Left forelimb (tissue), 1 donor: Measurements from ENCODE around the gene ZBTB21.
A peak's percentile ranks its signal among the peaks of the same experiment; 100 is the strongest.

Experiments used
- DNase-seq: peaks from one replicate; pipeline ENCODE4 v3.0.0-alpha.2; 2018; ENCODE audit warnings: low spot score

Gene ZBTB21

GRCh38 chr21:41967708-41968107, 42.5 kb downstream of the ZBTB21 start:
- peak; percentile 37 for DNase-seq

- DNase-seq = peak; percentile 44
Measured at GRCh38 chr21:41966872-41967621, 43.1 kb downstream of the ZBTB21 start.

GRCh38 chr21:41966041-41966833, 43.9 kb downstream of the ZBTB21 start:
- DNase-seq = peak; percentile 61

- DNase-seq = peak; percentile 51
Measured at GRCh38 chr21:41965461-41966013, 44.6 kb downstream of the ZBTB21 start.

- DNase-seq = peak; percentile 44
Measured at GRCh38 chr21:41965045-41965444, 45.1 kb downstream of the ZBTB21 start.

DNA sequence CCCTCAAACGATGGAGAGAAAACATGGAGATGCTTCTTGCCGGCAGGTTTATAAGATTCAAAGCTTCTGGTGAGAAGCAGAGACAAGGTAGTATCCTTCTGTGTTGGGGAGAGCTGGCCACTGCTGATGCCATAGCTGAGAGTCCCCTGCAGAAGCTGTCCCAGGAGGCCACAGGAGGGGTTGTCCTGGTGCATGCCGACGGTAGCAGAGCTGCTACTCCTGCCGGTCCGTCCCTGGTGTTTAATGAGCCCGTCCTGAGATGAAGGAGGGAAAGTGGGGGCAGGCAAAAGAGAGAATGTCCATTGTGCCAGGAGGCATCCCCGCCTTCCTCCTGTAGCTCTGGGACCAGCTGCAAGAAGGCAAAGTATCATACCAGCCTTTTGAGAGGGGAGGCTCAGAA, 46.0 kb downstream of the ZBTB21 start:
- peak; percentile 33 for DNase-seq

DNA sequence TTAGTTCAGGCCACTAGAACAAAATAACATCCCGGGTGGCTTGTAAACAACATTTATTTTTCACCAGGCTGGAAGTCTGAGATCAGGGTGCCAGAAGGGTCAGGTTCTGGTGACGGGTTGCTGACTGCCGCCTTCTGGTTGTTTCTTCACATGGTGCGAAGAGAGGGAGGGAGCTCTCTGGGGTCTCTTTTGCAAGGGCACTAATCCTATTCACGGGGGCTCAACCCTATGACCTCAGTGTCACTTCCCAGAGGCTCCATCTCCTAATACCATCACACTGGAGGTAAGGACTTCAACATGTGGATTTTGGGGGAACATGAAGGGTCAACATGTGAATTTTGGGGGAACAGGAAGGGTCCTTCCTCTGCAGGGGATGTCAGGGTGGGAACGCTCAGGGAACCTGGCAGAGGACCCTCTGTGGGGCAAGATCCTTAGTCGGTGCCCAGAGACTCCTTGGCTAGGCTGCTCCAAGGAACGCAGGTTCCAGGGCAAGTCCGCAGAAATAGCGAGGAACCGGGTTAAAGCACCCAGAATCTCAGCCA, 47.7 kb downstream of the ZBTB21 start:
- DNase-seq = peak; percentile 38

DNA sequence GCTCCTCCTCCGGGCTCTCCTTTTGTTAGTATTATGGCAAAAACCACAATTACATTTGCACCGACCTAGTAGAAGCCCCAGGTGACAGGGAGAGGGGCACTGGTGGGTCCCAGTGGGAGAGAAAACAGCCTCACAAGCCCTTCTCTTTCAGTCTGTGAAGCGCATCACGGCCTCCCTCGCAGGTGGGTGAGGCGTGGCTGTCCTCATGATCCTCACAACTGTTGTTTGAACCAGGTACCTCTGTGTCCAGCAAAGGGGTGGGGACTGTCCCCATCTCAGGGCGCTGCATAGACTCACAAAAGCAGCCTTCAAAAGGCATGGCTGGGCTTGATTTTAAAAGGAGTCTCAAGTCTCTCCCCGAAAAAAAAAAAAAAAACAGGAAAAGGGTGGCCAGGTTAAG, 48.4 kb downstream of the ZBTB21 start:
- no peak for DNase-seq

DNA sequence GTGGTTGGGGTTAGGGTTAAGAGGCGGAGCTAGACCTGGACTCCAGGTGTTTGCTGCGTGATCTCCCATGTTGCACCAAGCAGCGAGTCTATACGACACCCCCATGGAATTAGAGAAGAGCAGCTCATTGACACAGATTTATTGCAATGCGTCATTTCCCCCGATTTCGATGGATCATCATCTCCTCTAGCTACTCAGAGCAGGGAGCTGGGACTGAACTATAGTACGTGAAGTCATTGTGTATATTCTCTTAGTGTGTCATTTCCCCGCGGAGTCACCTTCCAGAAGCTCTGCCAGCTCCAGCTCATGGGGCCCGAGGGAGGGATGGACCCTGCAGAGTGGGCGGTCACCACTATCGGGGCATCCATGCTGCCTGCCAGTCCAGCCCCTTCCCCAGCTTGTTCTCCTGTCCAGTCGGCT, 48.9 kb downstream of the ZBTB21 start:
- DNase-seq = peak; percentile 55

- no peak for DNase-seq
Measured at GRCh38 chr21:41960386-41960785, 49.8 kb downstream of the ZBTB21 start.

DNA sequence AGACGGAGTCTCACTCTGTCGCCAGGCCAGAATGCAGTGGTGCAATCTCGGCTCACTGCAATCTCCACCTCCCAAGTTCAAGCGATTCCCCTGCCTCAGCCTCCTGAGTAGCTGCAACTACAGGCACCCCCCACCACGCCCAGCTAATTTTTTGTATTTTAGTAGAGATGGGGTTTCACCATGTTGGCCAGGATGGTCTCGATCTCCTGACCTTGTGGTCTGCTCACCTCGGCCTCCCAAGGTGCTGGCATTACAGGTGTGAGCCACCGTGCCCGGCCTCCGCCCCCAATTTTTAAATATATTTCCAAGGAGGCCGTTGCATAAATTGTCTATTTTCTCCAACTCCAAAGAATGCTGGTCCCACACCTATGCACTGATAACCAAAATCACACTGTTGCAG, 50.5 kb downstream of the ZBTB21 start:
- peak; percentile 55 for DNase-seq

GRCh38 chr21:41958886-41959563, 51.1 kb downstream of the ZBTB21 start:
- peak; percentile 31 for DNase-seq

- peak; percentile 78 for DNase-seq
Measured at GRCh38 chr21:41957991-41958766, 52.0 kb downstream of the ZBTB21 start.

GRCh38 chr21:41956926-41957729, 53.0 kb downstream of the ZBTB21 start:
- peak; percentile 66 for DNase-seq

- DNase-seq = no peak
Measured at GRCh38 chr21:41955516-41955915, 54.6 kb downstream of the ZBTB21 start.

DNA sequence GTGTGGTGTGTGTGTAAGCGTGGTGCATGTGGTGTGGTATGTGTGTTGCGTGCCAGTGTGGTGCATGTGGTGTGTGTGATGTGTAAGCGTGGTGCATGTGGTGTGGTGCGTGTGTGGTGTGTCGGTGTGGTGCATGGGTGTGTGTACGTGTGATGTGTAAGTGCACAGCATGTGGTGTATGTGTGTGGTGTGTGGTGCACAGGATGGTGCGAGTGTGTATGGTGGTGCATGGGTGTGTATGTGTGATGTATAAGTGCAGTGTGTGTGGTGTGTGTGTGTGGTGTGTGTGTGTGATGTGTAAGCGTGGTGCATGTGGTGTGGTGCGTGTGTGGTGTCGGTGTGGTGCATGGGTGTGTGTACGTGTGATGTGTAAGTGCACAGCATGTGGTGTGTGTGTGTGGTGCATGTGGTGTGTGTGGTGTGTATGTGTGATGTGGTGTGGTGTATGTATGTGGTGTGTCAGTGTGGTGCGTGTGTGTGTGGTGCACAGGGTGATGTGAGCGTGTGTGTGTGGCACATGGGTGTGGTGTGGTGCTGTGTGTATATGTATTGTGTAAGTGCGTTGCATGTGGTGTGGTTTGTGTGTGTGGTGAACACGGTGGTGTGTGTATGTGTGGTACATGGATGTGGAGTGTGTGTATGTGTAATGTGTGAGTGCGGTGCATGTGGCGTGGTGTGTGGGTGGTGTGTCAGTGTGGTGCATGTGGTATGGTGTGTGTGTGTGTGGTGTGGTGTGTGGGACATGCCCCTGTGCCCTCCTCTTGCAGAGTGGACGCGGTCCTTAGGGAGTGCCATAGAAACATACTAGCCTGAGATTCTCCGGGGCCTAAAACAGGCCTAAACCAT, 55.3 kb downstream of the ZBTB21 start:
- DNase-seq = no peak

- DNase-seq = peak; percentile 83
Measured at GRCh38 chr21:41953831-41954653, 56.1 kb downstream of the ZBTB21 start, which contains the start of gene C2CD2. TSS of gene C2CD2 (minus strand) at chr21:41954018. CDS start at chr21:41953648, 370 bp downstream.

GRCh38 chr21:41953249-41953830, 56.8 kb downstream of the ZBTB21 start:
- DNase-seq = no peak
